Aorta (tissue), 5 donors: Measurements from ENCODE around the gene CYP11A1. TPM values are rescaled to one million over a fixed set of nuclear protein-coding genes. Genes with fewer than 3 reads are reported as not detected.

Experiments used
- ATAC-seq: fragments of 200-7000 bp; cut with Tn5 transposase; one replicate; pipeline ENCODE4 v1.9.1; 2022; ENCODE audit warnings: moderate library complexity; ENCODE audit not compliant: low FRiP score
- DNase-seq, 2 donors: peaks; one replicate each; pipeline ENCODE4 v3.0.0-alpha.2; 2020
- H3K27ac ChIP-seq, 2 donors: one replicate each; pipeline ENCODE4 v1.5.1; 2013; ENCODE audit warnings: low read length in 2 of 2, mild to moderate bottlenecking in 2 of 2, moderate library complexity in 2 of 2, control low read depth in 1 of 2, inconsistent platforms in 1 of 2, low read depth in 1 of 2
- H3K27me3 ChIP-seq, 2 donors: one replicate each; pipeline ENCODE4 v1.6.1; 2013; ENCODE audit warnings: control low read depth in 1 of 2, low read length in 1 of 2, mild to moderate bottlenecking in 1 of 2, moderate library complexity in 1 of 2; ENCODE audit not compliant: insufficient read depth in 2 of 2, control insufficient read depth in 1 of 2
- H3K36me3 ChIP-seq, 2 donors: one replicate each; pipeline ENCODE4 v1.6.1; 2013; ENCODE audit warnings: control low read depth in 1 of 2, low read length in 1 of 2, mild to moderate bottlenecking in 1 of 2; ENCODE audit not compliant: insufficient read depth in 2 of 2, control insufficient read depth in 1 of 2
- H3K4me1 ChIP-seq, 2 donors: one replicate each; pipeline ENCODE4 v1.6.1; 2013; ENCODE audit warnings: low read length in 2 of 2, control low read depth in 1 of 2, mild to moderate bottlenecking in 1 of 2, moderate library complexity in 1 of 2; ENCODE audit not compliant: insufficient read depth in 2 of 2, control insufficient read depth in 1 of 2
- H3K4me3 ChIP-seq, 2 donors: one replicate each; pipeline ENCODE4 v1.5.1; 2013; ENCODE audit warnings: low read length in 2 of 2, control low read depth in 1 of 2, mild to moderate bottlenecking in 1 of 2
- H3K9me3 ChIP-seq: one replicate; pipeline ENCODE4 v1.6.1; 2013; ENCODE audit warnings: mild to moderate bottlenecking, low read length; ENCODE audit not compliant: control insufficient read depth
- WGBS, 2 donors: extraction: QIAGEN DNeasy Blood & Tissue Kit; methylation state at CpG; one replicate each; pipeline ENCODE4 v1.1.7; 2013; 5-methylcytosine and 5-hydroxymethylcytosine counted together
- intact Hi-C, 2 donors: fragments of 100-400 bp; cut with DNase I; formaldehyde crosslinking; loops; one replicate each; pipeline versions ENCODE4 v1.14.2 to v1.15.0; 2022
- polyA plus RNA-seq, 2 donors: library from polyadenylated mRNA; stranded (reverse); fragments of 200-250 nt; gene quantifications; one replicate each; pipeline ENCODE4 v1.2.3, GENCODE V29; 2013
- total RNA-seq, 2 donors: library from RNA; stranded (reverse); fragmentation: NEBNext Ultra II Directional; extraction: Animal tissue kit (Norgen Biotek cat#: 25700); gene quantifications; one replicate each; pipeline ENCODE4 v1.2.1, GENCODE V29; 2021
- donor health status: healthy with polysubstance abuse.
- donor health status: Bipolar disorder and iron deficiency.
- donor health status: DM: no; HTN: no; CAD: no.
- donor health status: DM: no; HTN: no; CAD: no.
- donor health status: DM: yes; HTN: yes; CAD: no.

Gene CYP11A1
- total and polyA plus RNA-seq, 4 donors: 0.10 to 1.5 (median 1.3) TPM; not detected in 1

DNA sequence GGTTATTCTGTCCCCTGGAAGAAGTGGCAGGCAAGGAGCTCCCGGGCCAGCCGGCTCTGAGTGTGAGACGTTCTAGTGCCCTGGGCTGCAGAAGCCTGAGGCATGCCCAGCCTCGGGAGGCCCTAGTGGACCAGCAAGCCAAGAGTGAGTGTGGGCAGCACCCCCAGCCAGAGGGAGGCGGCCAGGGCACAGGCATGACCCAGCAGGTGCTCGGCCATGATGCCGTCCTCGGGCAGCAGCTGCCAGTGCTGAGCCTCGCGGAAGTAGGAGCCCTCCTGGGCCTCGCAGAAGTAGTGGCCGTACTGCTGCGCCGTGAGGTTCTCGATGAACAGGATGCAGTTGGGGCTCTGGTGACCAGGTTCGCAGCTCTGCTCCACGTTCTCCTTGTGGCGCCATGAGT, 43.1 kb upstream of the CYP11A1 start:
- H3K4me1 ChIP-seq: no peaks in the 10 kb centered on the region
- H3K27ac ChIP-seq: no peak overlapping the region
- 95 to 96% methylated on average over 18 of the region's 18 CpGs for WGBS, 2 donors
- no peak overlapping the region for H3K4me3 ChIP-seq
- DNase-seq (no peak), ATAC-seq (no peak)
- no peaks in the 10 kb centered on the region for H3K9me3 ChIP-seq
- H3K27me3 ChIP-seq: no peaks in the 10 kb centered on the region
- H3K36me3 ChIP-seq: no peaks in the 10 kb centered on the region
- intact Hi-C loops: no loop called here

DNA sequence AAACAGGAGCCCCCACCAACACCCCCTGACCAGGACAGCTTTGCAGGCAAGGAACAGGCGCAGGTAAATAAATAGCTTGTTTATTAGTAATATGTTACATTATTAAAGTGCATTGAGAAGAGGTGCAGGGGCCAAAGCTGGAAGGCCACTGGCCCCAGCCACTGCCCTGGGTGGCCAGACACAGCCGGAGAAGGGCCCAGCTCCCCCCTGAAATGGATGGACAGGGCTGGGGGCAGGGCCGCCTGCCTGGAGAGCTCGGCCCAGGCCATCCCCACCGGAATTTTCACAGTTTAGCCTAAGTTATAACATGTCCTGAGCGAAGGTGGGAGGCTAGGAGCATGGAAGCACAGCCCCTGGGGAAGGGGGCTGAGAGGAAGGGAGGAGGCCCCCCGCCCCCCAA, 41.8 kb upstream of the CYP11A1 start:
- H3K4me3 ChIP-seq: no peak overlapping the region
- no peaks in the 10 kb centered on the region for H3K9me3 ChIP-seq
- no peak for DNase-seq
- WGBS, 2 donors: 88 to 90% methylated on average over 6 to 7 of the region's 7 CpGs
- H3K4me1 ChIP-seq: no peaks in the 10 kb centered on the region
- ATAC-seq: no peak
- intact Hi-C loops: no loop called here
- no peaks in the 10 kb centered on the region for H3K27me3 ChIP-seq
- H3K27ac ChIP-seq: no peak overlapping the region
- no peaks in the 10 kb centered on the region for H3K36me3 ChIP-seq

DNA sequence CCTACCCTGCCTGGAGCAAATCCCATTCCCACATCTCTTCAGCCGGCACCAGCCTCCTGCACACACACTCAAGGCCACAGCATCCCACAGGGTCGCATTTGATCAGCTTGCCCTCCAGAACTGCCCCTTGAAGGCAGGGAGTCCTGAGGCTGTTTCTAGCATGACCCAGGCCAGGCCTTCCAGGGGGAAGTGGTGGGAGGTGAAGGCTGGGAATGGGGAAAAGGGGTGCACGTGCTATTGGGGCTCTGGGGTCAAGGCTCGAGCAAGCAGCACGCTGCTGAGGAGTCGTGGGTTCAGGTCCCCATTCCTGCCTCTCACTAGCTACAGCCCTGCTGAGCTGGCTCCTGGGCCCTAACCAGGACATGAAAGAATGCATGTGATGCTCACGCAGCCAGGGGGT, 41.4 kb upstream of the CYP11A1 start:
- no peaks in the 10 kb centered on the region for H3K27me3 ChIP-seq
- WGBS, 2 donors: 86 to 92% methylated on average over 7 of the region's 7 CpGs
- H3K27ac ChIP-seq: no peak overlapping the region
- H3K9me3 ChIP-seq: no peaks in the 10 kb centered on the region
- intact Hi-C loops: no loop called here
- no peaks in the 10 kb centered on the region for H3K4me1 ChIP-seq
- no peak overlapping the region for H3K4me3 ChIP-seq
- H3K36me3 ChIP-seq: no peaks in the 10 kb centered on the region
- DNase-seq (no peak), ATAC-seq (no peak)

DNA sequence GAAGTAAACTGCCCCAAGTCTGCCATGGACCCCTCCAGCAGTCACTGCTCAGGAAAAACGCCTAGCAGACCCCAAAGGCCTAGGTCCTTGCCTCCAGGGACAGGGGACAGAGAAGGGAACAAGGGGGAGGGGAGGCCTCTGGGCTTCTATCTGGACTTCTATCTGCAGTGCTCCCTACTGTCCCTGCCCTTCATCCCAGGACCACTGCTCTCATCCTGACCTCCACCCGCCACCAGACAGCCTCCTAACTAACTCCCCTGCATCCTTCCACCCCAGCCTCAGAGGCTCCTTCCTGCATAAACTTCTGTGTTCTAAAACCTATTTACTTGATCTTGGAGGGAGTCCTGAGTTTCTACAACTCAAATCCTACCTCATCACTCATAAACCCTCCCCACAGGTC, 40.9 kb upstream of the CYP11A1 start:
- intact Hi-C loops: no loop called here
- Histone ChIP-seq H3K36me3 (no peaks in the 10 kb centered on the region), H3K9me3 (no peaks in the 10 kb centered on the region), H3K4me1 (no peaks in the 10 kb centered on the region), H3K4me3 (no peak overlapping the region), H3K27ac (no peak overlapping the region), H3K27me3 (no peaks in the 10 kb centered on the region)
- no peak for DNase-seq
- 88 to 100% methylated on average over 2 of the region's 2 CpGs for WGBS, 2 donors
- ATAC-seq: no peak

DNA sequence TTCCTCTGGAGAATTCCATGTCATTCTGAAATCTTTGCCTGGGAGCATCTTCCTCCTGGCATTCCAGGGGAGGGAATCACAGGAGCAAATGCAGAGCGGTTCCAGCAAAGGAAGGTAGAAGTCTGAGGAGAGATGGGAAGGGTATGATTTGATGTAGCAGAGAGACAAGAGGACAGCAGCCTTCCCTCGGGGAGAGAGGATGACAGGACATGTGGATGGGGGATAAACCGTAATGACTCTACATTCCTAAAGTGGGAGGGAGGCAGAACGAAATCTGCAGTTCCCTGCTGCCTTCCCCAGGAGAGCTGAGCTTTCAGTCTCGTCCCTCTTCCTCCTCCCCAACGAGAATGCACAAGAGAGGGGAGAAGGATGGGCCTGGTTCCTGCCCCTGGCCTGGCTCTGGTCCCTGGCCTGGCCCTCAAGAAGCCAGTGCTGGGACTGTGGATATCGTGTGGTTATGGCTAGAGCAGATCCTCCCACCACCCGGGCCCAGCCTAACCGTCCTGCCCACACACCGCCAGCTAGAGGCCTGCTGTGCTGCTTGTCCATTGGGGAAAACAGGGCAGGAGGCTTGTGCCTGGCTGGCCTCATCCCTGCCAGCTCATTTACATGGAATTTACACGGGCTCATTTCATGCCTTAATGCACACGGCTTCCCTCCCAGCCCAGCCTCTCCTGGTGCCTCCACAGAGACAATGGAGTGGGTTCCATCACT, 39.7 kb upstream of the CYP11A1 start:
- ATAC-seq (no peak), DNase-seq (no peak)
- intact Hi-C loops: no loop called here
- H3K27ac ChIP-seq: no peak overlapping the region
- H3K36me3 ChIP-seq: no peaks in the 10 kb centered on the region
- H3K27me3 ChIP-seq: no peaks in the 10 kb centered on the region
- H3K9me3 ChIP-seq: no peaks in the 10 kb centered on the region
- H3K4me1 ChIP-seq: no peaks in the 10 kb centered on the region
- H3K4me3 ChIP-seq: no peak overlapping the region
- WGBS, 2 donors: 59 to 63% methylated on average over 11 to 12 of the region's 12 CpGs

DNA sequence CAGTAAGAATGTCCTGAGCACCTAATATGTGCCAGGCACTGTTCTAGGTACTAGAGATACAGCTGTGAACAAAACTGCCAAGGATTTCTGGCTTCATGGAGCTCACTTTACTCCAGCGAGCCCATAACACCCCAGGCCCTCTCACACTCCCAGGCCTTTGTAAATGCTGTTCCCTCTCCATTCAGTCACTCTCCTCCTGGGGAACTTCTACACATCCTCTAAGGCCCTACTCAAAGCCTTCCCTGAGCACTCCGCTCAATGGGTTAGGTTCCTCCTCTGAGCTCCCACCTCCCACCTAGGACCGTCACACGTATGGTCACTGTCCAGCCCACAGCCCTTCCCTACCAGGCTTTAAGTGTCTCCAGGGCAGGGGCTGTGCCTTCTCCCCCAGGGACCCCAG, 39.1 kb upstream of the CYP11A1 start:
- Histone ChIP-seq H3K9me3 (no peaks in the 10 kb centered on the region), H3K27me3 (no peaks in the 10 kb centered on the region), H3K27ac (no peak overlapping the region), H3K4me1 (no peaks in the 10 kb centered on the region), H3K4me3 (no peak overlapping the region), H3K36me3 (no peaks in the 10 kb centered on the region)
- intact Hi-C loops: no loop called here
- DNase-seq (no peak), ATAC-seq (no peak)
- WGBS, 2 donors: 91 to 92% methylated on average over 4 of the region's 4 CpGs

DNA sequence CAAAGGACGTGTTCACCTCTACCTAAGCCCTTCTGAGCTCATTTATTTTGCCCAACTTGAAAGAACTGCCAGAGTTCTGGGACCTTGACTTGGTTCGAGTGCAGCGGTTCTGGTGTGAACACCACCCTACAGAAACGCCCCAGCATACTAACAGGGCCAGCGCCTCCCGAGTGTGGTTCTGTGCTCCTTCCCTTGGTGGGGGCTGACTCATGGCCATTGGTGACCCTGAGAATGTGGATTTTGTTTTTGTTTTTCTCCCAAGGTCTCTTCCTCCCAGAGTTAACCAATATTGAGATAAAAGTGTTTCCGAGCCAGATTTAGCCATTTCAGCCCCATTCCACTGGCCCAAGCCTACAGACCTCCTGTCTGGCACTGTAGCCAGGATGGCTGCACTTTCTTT, 38.4 kb upstream of the CYP11A1 start:
- H3K4me1 ChIP-seq: no peaks in the 10 kb centered on the region
- WGBS, 2 donors: 89 to 93% methylated on average over 7 of the region's 7 CpGs
- H3K4me3 ChIP-seq: no peak overlapping the region
- ATAC-seq (no peak), DNase-seq (no peak)
- H3K9me3 ChIP-seq: no peaks in the 10 kb centered on the region
- no peaks in the 10 kb centered on the region for H3K36me3 ChIP-seq
- H3K27me3 ChIP-seq: no peaks in the 10 kb centered on the region
- intact Hi-C loops: no loop called here
- H3K27ac ChIP-seq: no peak overlapping the region

DNA sequence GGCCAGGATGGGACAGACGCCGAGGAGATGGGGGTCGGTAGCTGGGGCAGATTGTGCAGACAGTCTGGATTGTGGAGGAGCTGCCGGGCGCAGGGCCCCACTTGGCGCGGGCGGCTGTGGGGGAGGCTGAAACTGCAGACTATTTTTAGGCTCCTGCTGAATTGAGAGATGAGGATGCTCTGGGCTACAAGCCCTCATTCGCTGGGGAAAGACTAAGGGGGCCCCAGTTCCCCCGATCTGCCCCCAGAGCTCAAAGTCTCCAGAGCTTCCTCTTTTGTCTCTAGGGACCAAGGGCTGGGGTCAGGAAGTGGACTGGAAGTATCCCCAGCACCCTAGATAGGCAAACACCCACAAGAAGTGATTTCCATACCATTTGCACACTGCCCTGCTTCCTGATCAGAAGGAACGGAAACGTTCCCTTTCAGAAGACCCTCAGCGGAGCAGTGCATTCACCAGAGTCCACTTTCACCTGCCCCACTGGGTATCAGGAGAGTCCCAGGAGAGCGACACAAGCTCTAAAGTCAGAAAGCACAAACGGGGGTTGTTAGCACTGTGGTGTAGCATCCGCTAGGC, 36.6 kb upstream of the CYP11A1 start:
- H3K36me3 ChIP-seq: no peaks in the 10 kb centered on the region
- no peak overlapping the region for H3K27ac ChIP-seq
- DNase-seq (no peak), ATAC-seq (no peak)
- H3K4me1 ChIP-seq: no peaks in the 10 kb centered on the region
- WGBS, 2 donors: 32 to 34% methylated on average over 16 of the region's 16 CpGs
- no peaks in the 10 kb centered on the region for H3K27me3 ChIP-seq
- H3K4me3 ChIP-seq: no peak overlapping the region
- no peaks in the 10 kb centered on the region for H3K9me3 ChIP-seq
- intact Hi-C loops: no loop called here

DNA sequence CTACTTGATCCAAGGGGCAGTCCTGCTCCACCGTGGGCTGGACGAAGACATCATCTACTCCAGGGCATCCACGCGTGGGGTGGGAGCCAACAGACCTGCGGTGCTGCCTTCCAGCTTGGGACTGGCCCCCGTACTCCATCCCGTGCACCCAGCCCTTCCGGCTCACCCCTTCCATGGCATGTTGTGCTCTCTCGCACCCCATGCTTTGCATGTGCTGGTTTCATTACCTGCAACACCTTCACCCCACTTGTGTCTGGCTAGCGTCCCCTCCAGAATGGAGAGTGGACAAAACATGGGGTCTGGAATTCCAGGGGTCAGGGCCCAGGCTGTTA, 36.1 kb upstream of the CYP11A1 start:
- DNase-seq (no peak), ATAC-seq (no peak)
- WGBS, 2 donors: 73 to 76% methylated on average over 10 of the region's 10 CpGs
- H3K9me3 ChIP-seq: no peaks in the 10 kb centered on the region
- no peaks in the 10 kb centered on the region for H3K4me1 ChIP-seq
- H3K27ac ChIP-seq: no peak overlapping the region
- no peak overlapping the region for H3K4me3 ChIP-seq
- intact Hi-C loops: no loop called here
- no peaks in the 10 kb centered on the region for H3K36me3 ChIP-seq
- no peaks in the 10 kb centered on the region for H3K27me3 ChIP-seq
